ENCODE results near the gene CPPED1.

GRCh38 chr16:12672986-12673385 is 130.7 kb downstream of the CPPED1 start:
- no peak for TF ChIP-seq CTCF (conservative IDR thresholded peaks at IDR 0.05 in 1 of 2, IDR thresholded peaks at IDR 0.05 in 1 of 2; ENCODE audit: low read depth in 1 of 2, low read length in 2 of 2)
- TF ChIP-seq EZH2 (IDR thresholded peaks at IDR 0.05; ENCODE audit: low read length, missing control alignments): no peak

Measured in fibroblast of lung (primary cell).